Hematopoietic multipotent progenitor cell treated with erythropoietin and hydrocortisone succinate and interleukin-3 and kit ligand, for 4 days (in vitro differentiated cells): ENCODE measurements around the gene SUSD6.
"Not testable (repeated sequence)": the region's sequence is repeated elsewhere in the genome, so short reads cannot be mapped to it uniquely, and the experiment has no call there.

ENCODE experiments used
- DNase-seq: peaks from one replicate; pipeline ENCODE4 v3.0.0-alpha.2; 2015

SUSD6 gene

GRCh38 chr14:69719501-69719951, 108.1 kb downstream of the SUSD6 start:
- DNase-seq: peak; percentile 44

GRCh38 chr14:69720912-69721311, 109.5 kb downstream of the SUSD6 start:
- no peak for DNase-seq

GRCh38 chr14:69726761-69727511, 115.5 kb downstream of the SUSD6 start:
- peak; percentile 88 for DNase-seq

- DNase-seq: no peak
Measured at GRCh38 chr14:69727860-69728259, 116.5 kb downstream of the SUSD6 start.

- DNase-seq: not testable (repeated sequence)
Measured at GRCh38 chr14:69731919-69732598, 120.7 kb downstream of the SUSD6 start.

GRCh38 chr14:69736405-69736804, 125.0 kb downstream of the SUSD6 start:
- DNase-seq: not testable (repeated sequence)

GRCh38 chr14:69741055-69741454, 129.7 kb downstream of the SUSD6 start:
- DNase-seq: no peak

GRCh38 chr14:69749956-69750355, 138.6 kb downstream of the SUSD6 start:
- no peak for DNase-seq

GRCh38 chr14:69750495-69750894, 139.1 kb downstream of the SUSD6 start:
- no peak for DNase-seq

GRCh38 chr14:69752773-69753172, 141.4 kb downstream of the SUSD6 start:
- DNase-seq: no peak

- DNase-seq: peak; percentile 47
Measured at GRCh38 chr14:69753860-69754259, 142.5 kb downstream of the SUSD6 start.

GRCh38 chr14:69754487-69754886, 143.1 kb downstream of the SUSD6 start:
- peak; percentile 73 for DNase-seq

- no peak for DNase-seq
Measured at GRCh38 chr14:69755296-69755695, 143.9 kb downstream of the SUSD6 start.

- no peak for DNase-seq
Measured at GRCh38 chr14:69755784-69756183, 144.4 kb downstream of the SUSD6 start.

- DNase-seq: no peak
Measured at GRCh38 chr14:69756298-69756697, 144.9 kb downstream of the SUSD6 start.

- DNase-seq: peak; percentile 73
Measured at GRCh38 chr14:69760810-69761209, 149.4 kb downstream of the SUSD6 start.

GRCh38 chr14:69763761-69764510, 152.5 kb downstream of the SUSD6 start:
- no peak for DNase-seq
